HG03460 (cell line): Measurements from ENCODE around the gene KLC1.

Source experiments
- ATAC-seq: cut with Tn5 transposase; IDR thresholded peaks from one replicate; pipeline ENCODE4 v1.9.1; 2021; ENCODE audit not compliant: unreplicated experiment

Gene KLC1

GRCh38 chr14:103748534-103748857, 119.5 kb downstream of the KLC1 start:
- ATAC-seq, result no peak

DNA sequence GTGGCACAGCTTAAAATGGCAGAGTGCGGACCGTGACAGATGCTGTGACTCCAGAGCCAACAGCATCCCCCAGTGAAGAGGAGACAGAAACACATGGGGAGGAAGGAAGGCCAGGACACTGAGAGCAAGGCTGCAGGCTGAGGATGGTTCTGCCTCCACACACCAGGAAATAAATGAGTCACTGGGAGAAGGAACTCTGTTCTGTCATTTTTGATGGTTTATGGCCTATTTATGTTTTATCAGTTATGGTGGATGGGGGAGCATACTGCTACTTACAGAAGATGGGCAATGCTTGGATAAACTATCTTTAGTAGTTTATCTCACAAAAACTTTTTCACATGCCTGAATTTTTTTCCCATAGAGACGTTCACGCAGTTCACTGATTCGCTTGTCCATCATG, 120.4 kb downstream of the KLC1 start:
- ATAC-seq, result no peak

GRCh38 chr14:103749860-103750259, 120.8 kb downstream of the KLC1 start:
- no peak for ATAC-seq
